HepG2 (cell line): ENCODE data around the gene HSPA1A. TPM values are rescaled to one million over a fixed set of nuclear protein-coding genes. Genes with fewer than 3 reads are reported as not detected.

ENCODE experiments used
- ADNP ChIP-seq: sonication (generic); formaldehyde crosslinking; IDR thresholded peaks from 2 replicates; pipeline ENCODE4 v1.4.0; 2020; ENCODE audit warnings: missing genetic modification reagents
- AGO2 ChIP-seq: fragments of 200-400 bp; formaldehyde crosslinking; optimal IDR thresholded peaks from 2 replicates; pipeline ENCODE3; 2017; ENCODE audit warnings: mild to moderate bottlenecking, low read depth, low read length, moderate library complexity
- CBFB ChIP-seq: sonication (generic); formaldehyde crosslinking; IDR thresholded peaks from 2 replicates; pipeline ENCODE4 v1.4.0; 2020; ENCODE audit warnings: missing genetic modification reagents
- CREB3 ChIP-seq: sonication (generic); formaldehyde crosslinking; IDR thresholded peaks from 2 replicates; pipeline ENCODE4 v1.5.0; 2020; ENCODE audit warnings: missing genetic modification reagents
- E2F5 ChIP-seq: sonication (generic); formaldehyde crosslinking; conservative IDR thresholded peaks from 2 replicates; pipeline ENCODE4 v1.4.0; 2020; ENCODE audit warnings: missing genetic modification reagents
- FOXP4 ChIP-seq: sonication (generic); formaldehyde crosslinking; IDR thresholded peaks from 2 replicates; pipeline ENCODE4 v1.4.0; 2020; ENCODE audit warnings: missing genetic modification reagents
- HOXA7 ChIP-seq: sonication (generic); formaldehyde crosslinking; IDR thresholded peaks from 2 replicates; pipeline ENCODE4 v1.8.1; 2022; ENCODE audit warnings: mild to moderate bottlenecking, missing genetic modification reagents, moderate library complexity
- KDM2A ChIP-seq: sonication (generic); formaldehyde crosslinking; IDR thresholded peaks from 2 replicates; pipeline ENCODE4 v1.4.0; 2020; ENCODE audit warnings: low read depth, missing genetic modification reagents, borderline replicate concordance
- MYNN ChIP-seq: sonication (generic); formaldehyde crosslinking; IDR thresholded peaks from 2 replicates; pipeline ENCODE4 v1.4.0; 2020; ENCODE audit warnings: mild to moderate bottlenecking, low read depth, missing genetic modification reagents
- NFATC3 ChIP-seq: sonication (generic); formaldehyde crosslinking; IDR thresholded peaks from 2 replicates; pipeline ENCODE4 v1.5.1; 2020; ENCODE audit warnings: mild to moderate bottlenecking, missing genetic modification reagents
- NPAS2 ChIP-seq: sonication (generic); formaldehyde crosslinking; IDR thresholded peaks from 2 replicates; pipeline ENCODE4 v1.8.0; 2022; ENCODE audit warnings: mild to moderate bottlenecking, missing genetic modification reagents, borderline replicate concordance
- PPARG ChIP-seq: conservative IDR thresholded peaks from 2 replicates; pipeline ENCODE4 v1.6.1; 2016; ENCODE audit warnings: missing biosample characterization, missing genetic modification reagents
- PRMT3 ChIP-seq: sonication (generic); formaldehyde crosslinking; IDR thresholded peaks from 2 replicates; pipeline ENCODE4 v1.8.1; 2022; ENCODE audit warnings: low read depth, mild to moderate bottlenecking, moderate library complexity, missing genetic modification reagents, borderline replicate concordance
- RNF219 ChIP-seq: sonication (generic); formaldehyde crosslinking; IDR thresholded peaks from 2 replicates; pipeline ENCODE4 v1.5.0; 2020; ENCODE audit warnings: mild to moderate bottlenecking, missing genetic modification reagents
- SUZ12 ChIP-seq: fragments of 150-350 bp; IDR thresholded peaks from 2 replicates; pipeline ENCODE4 v1.6.1; 2014; ENCODE audit warnings: low read depth, low read length
- WIZ ChIP-seq: sonication (generic); formaldehyde crosslinking; IDR thresholded peaks from 2 replicates; pipeline ENCODE4 v1.5.1; 2020; ENCODE audit warnings: mild to moderate bottlenecking, missing genetic modification reagents
- ZFP41 ChIP-seq: sonication (generic); formaldehyde crosslinking; IDR thresholded peaks from 2 replicates; pipeline ENCODE4 v1.4.0; 2020; ENCODE audit warnings: mild to moderate bottlenecking, missing genetic modification reagents, borderline replicate concordance
- ZNF121 ChIP-seq: sonication (generic); formaldehyde crosslinking; IDR thresholded peaks from 2 replicates; pipeline ENCODE4 v1.5.0; 2020; ENCODE audit warnings: mild to moderate bottlenecking, missing genetic modification reagents
- ZNF20 ChIP-seq: sonication (generic); formaldehyde crosslinking; IDR thresholded peaks from 2 replicates; pipeline ENCODE4 v1.4.0; 2020; ENCODE audit warnings: mild to moderate bottlenecking, moderate library complexity, missing genetic modification reagents
- ZNF224 ChIP-seq: sonication (generic); formaldehyde crosslinking; IDR thresholded peaks from 2 replicates; pipeline ENCODE4 v1.5.0; 2020; ENCODE audit warnings: mild to moderate bottlenecking, missing genetic modification reagents
- ZNF24 ChIP-seq: fragments of 450-650 bp; IDR thresholded peaks from 2 replicates; pipeline ENCODE4 v1.6.1; 2017; ENCODE audit warnings: antibody characterized with exemption, mild to moderate bottlenecking
- ZNF484 ChIP-seq: sonication (generic); formaldehyde crosslinking; IDR thresholded peaks from 2 replicates; pipeline ENCODE4 v1.5.1; 2020; ENCODE audit warnings: mild to moderate bottlenecking, low read depth, missing genetic modification reagents, borderline replicate concordance
- ZNF841 ChIP-seq: sonication (generic); formaldehyde crosslinking; IDR thresholded peaks from 2 replicates; pipeline ENCODE4 v1.8.1; 2023; ENCODE audit warnings: missing genetic modification reagents, borderline replicate concordance
- ZSCAN29 ChIP-seq: sonication (generic); formaldehyde crosslinking; conservative IDR thresholded peaks from 2 replicates; pipeline ENCODE4 v1.4.0; 2020; ENCODE audit warnings: mild to moderate bottlenecking, missing genetic modification reagents
- polyA plus RNA-seq, 8 experiments: library from polyadenylated mRNA; depleted of rRNA in 3 of 8; stranded (reverse) in 7 of 8; unstranded in 1 of 8; fragments of >200 nt; fragmentation: Illumina TruSeq in 4 of 8; extraction: Trizol in 4 of 8; gene quantifications; 2 replicates each; pipeline versions ENCODE4 v1.2.1 to v1.2.3, GENCODE V29; 2011 to 2016; ENCODE audit warnings: low read depth in 4 of 8, missing spikeins in 1 of 8, mixed read lengths in 1 of 8; ENCODE audit not compliant: insufficient read depth in 1 of 8
- total RNA-seq, 5 experiments: library from RNA; depleted of rRNA; stranded (reverse); fragments of >200 nt; fragmentation: Illumina TruSeq; extraction: Trizol; gene quantifications; 2 replicates each; pipeline ENCODE4 v1.2.3, GENCODE V29; 2016; ENCODE audit warnings: low read depth in 1 of 5

Gene HSPA1A
- total and polyA plus RNA-seq, 2 of the 13 experiments (the other 11 are each of a cell fraction or from before 2014, with no cell fraction given): 44.5 to 85.0 TPM

- TF ChIP-seq PPARG: no peak
- no peak for TF ChIP-seq ZNF484
- no peak; the same call in 1 of the 2 replicates for TF ChIP-seq KDM2A (CRISPR knock-in tag)
- no peak for TF ChIP-seq ZSCAN29 (CRISPR knock-in tag)
- no peak for TF ChIP-seq MYNN (CRISPR knock-in tag)
- TF ChIP-seq ADNP (CRISPR knock-in tag): no peak
- no peak for TF ChIP-seq ZNF121 (CRISPR knock-in tag)
- TF ChIP-seq ZFP41 (CRISPR knock-in tag): 0 out of 2 replicates have a peak, but pooled peaks have one; percentile 21
- TF ChIP-seq ZNF24: no peak
- TF ChIP-seq ZNF841: no peak
- TF ChIP-seq RNF219 (CRISPR knock-in tag): no peak
- peak; percentile 30; the same call in 1 of the 2 replicates for TF ChIP-seq E2F5
- TF ChIP-seq NPAS2 (CRISPR knock-in tag): no peak
- no peak for TF ChIP-seq PRMT3 (CRISPR knock-in tag)
- peak; percentile 35 for TF ChIP-seq AGO2
- no peak for TF ChIP-seq CREB3 (CRISPR knock-in tag)
- TF ChIP-seq FOXP4: no peak
- no peak for TF ChIP-seq ZNF20
- 0 out of 2 replicates have a peak, but pooled peaks have one; percentile 15 for TF ChIP-seq NFATC3 (CRISPR knock-in tag)
- TF ChIP-seq WIZ: no peak
- no peak for TF ChIP-seq SUZ12
- no peak for TF ChIP-seq CBFB
- TF ChIP-seq HOXA7 (CRISPR knock-in tag): no peak
- no peak for TF ChIP-seq ZNF224 (CRISPR knock-in tag)
These were observed 20.3 kb upstream of the HSPA1A start (continued) for GRCh38 chr6:31794866-31795615.
